GM12874 (cell line): ENCODE measurements around the gene DNAI7.

Experiments used
- CTCF ChIP-seq: IDR thresholded peaks from 2 replicates; pipeline ENCODE4 v1.5.1; 2011; ENCODE audit warnings: low read depth, mild to moderate bottlenecking, control low read depth, low read length, moderate library complexity; ENCODE audit not compliant: insufficient read depth

The DNAI7 gene

GRCh38 chr12:25100194-25101091 is 94.5 kb downstream of the DNAI7 start:
- TF ChIP-seq CTCF: no peak

GRCh38 chr12:25099010-25099409 is 96.0 kb downstream of the DNAI7 start:
- no peak for TF ChIP-seq CTCF

GRCh38 chr12:25089738-25090137 is 105.2 kb downstream of the DNAI7 start:
- TF ChIP-seq CTCF: no peak

- TF ChIP-seq CTCF: no peak
Observed at GRCh38 chr12:25087596-25087995, 107.4 kb downstream of the DNAI7 start.

GRCh38 chr12:25084816-25085215 is 110.1 kb downstream of the DNAI7 start:
- no peak for TF ChIP-seq CTCF

GRCh38 chr12:25083211-25083610 is 111.7 kb downstream of the DNAI7 start:
- TF ChIP-seq CTCF: no peak

GRCh38 chr12:25082628-25083027 is 112.3 kb downstream of the DNAI7 start:
- TF ChIP-seq CTCF: no peak
